ENCODE measurements around the gene MATN4. TPM values are rescaled to one million over a fixed set of nuclear protein-coding genes. Genes with fewer than 3 reads are reported as not detected.

MATN4 gene
- total and polyA plus RNA-seq, 2 experiments from 2014 or later: 3.3 to 5.1 TPM

GRCh38 chr20:45315672-45316071, 7.6 kb upstream of the MATN4 start:
- H4K20me1 ChIP-seq (replicated peaks; ENCODE audit: insufficient read depth): no peaks in the 10 kb centered on the region
- H3K4me3 Mint-ChIP-seq: no peak overlapping the region; the same call in 2 of the 3 replicates
- no peaks in the 10 kb centered on the region for H3K79me2 ChIP-seq (replicated peaks; ENCODE audit: insufficient read depth)
- no peak overlapping the region for H3K4me3 ChIP-seq
- peaks cover 12% of the 10 kb centered on the region; the same call in 1 of the 2 replicates for H3K27me3 ChIP-seq (ENCODE audit: insufficient read depth)
- ATAC-seq (no peak), DNase-seq (ENCODE audit: low spot score) (no peak)
- no peaks in the 10 kb centered on the region for H3K36me3 ChIP-seq (ENCODE audit: insufficient read depth)
- H3K27me3 Mint-ChIP-seq (ENCODE audit: insufficient read depth, low read depth, poor library complexity): peaks cover 12% of the 10 kb centered on the region
- TF ChIP-seq CTCF (conservative IDR thresholded peaks at IDR 0.05; ENCODE audit: low read depth in 2 of 2) (no peak), ZNF331 (CRISPR knock-in tag; IDR thresholded peaks at IDR 0.05; ENCODE audit: low read depth) (no peak), EZH2 (IDR thresholded peaks at IDR 0.05; ENCODE audit: low read depth, unreplicated experiment) (no peak), EZH2phosphoT487 (IDR thresholded peaks at IDR 0.05; ENCODE audit: unreplicated experiment) (no peak), POLR2AphosphoS5 (IDR thresholded peaks at IDR 0.05; ENCODE audit: low read depth) (no peak), ZNF462 (CRISPR knock-in tag; IDR thresholded peaks at IDR 0.05) (no peak), STAT1 (IDR thresholded peaks at IDR 0.05; ENCODE audit: unreplicated experiment) (no peak), REST (IDR thresholded peaks at IDR 0.05; ENCODE audit: unreplicated experiment) (no peak), CREB1 (CRISPR knock-in tag; IDR thresholded peaks at IDR 0.05; ENCODE audit: low read depth) (no peak), JUNB (IDR thresholded peaks at IDR 0.05; ENCODE audit: unreplicated experiment) (no peak), ETS1 (IDR thresholded peaks at IDR 0.05) (no peak), NANOG (IDR thresholded peaks at IDR 0.05; ENCODE audit: borderline replicate concordance) (no peak), ZNF114 (CRISPR knock-in tag; IDR thresholded peaks at IDR 0.05) (no peak)
- no peak overlapping the region for H2AFZ ChIP-seq
- no peaks in the 10 kb centered on the region; the same call in 2 of the 3 replicates for H3K9me3 Mint-ChIP-seq
- no peak overlapping the region for H3K27ac Mint-ChIP-seq
- H3K27ac ChIP-seq (ENCODE audit: low read depth): no peak overlapping the region
- peaks cover 2% of the 10 kb centered on the region; the same call in 1 of the 3 replicates for H3K36me3 Mint-ChIP-seq (ENCODE audit: low read depth)
- H3K9me2 ChIP-seq (ENCODE audit: insufficient read depth): no peaks in the 10 kb centered on the region
- no peak overlapping the region for H3K4me2 ChIP-seq
- peaks cover 9% of the 10 kb centered on the region for H3K4me1 Mint-ChIP-seq
- H3F3A ChIP-seq (replicated peaks; ENCODE audit: low read depth): no peaks in the 10 kb centered on the region
- no peaks in the 10 kb centered on the region for H3K4me1 ChIP-seq (ENCODE audit: insufficient read depth)

All from GM23338 (cell line).